HCT116 (cell line): ENCODE measurements around the gene FMN1. TPM values are rescaled to one million over a fixed set of nuclear protein-coding genes. Genes with fewer than 3 reads are reported as not detected.

Experiments
- ATAC-seq: fragments of 200-7000 bp; cut with Tn5 transposase; 2 replicates; pipeline ENCODE4 v1.9.1; 2020; ENCODE audit warnings: mild to moderate bottlenecking, moderate library complexity
- BruUV-seq: library from RNA; stranded (reverse); fragments of 400-500 nt; replicated peaks from 2 replicates; lab custom pipeline; 2021; lab: Mats Ljungman, UMichigan
- CTCF ChIA-PET: fragments of 300-600 bp; sonication (Branson Sonifier 250); formaldehyde crosslinking; loops from one replicate; lab custom pipeline; 2021; ENCODE audit warnings: antibody characterized with exemption; lab: Charles Lee
- POLR2A ChIA-PET: fragments of 300-600, 350-600 bp; sonication (Branson Sonifier 250); formaldehyde crosslinking; loops from one replicate; lab custom pipeline; 2021; ENCODE audit warnings: antibody characterized with exemption; lab: Charles Lee
- RAD21 ChIA-PET, 2 experiments: fragments of 300-600 bp; sonication (Branson Sonifier 250); formaldehyde crosslinking; loops; one replicate each; lab custom pipeline; 2023; ENCODE audit warnings: low total read pairs in 2 of 2; ENCODE audit not compliant: uncharacterized antibody in 2 of 2, unreplicated experiment in 2 of 2, low non-redundant PET in 1 of 2; lab: Charles Lee
- DNase-seq: peaks from one replicate; pipeline ENCODE4 v3.0.0-alpha.2; 2010; ENCODE audit warnings: low read depth, low spot score
- H2AFZ ChIP-seq: fragments of 200-600 bp; shearing (Covaris generic), sonication (generic); 2 replicates; pipeline ENCODE4 v1.6.1; 2017; ENCODE audit warnings: low read depth, mixed run types, mixed read lengths, antibody characterized with exemption, low read length; ENCODE audit not compliant: poor library complexity, severe bottlenecking
- H3K27ac ChIP-seq: 2 replicates; pipeline ENCODE4 v1.5.1; 2012; ENCODE audit warnings: low read depth, low read length
- H3K27me3 ChIP-seq: fragments of 200-600 bp; sonication (generic); 2 replicates; pipeline ENCODE4 v1.6.1; 2016; ENCODE audit warnings: mixed run types, low read length, mixed read lengths; ENCODE audit not compliant: insufficient read depth
- H3K36me3 ChIP-seq, 2 experiments: fragments of 200-500 bp in 1 of 2; fragments of 200-600 bp in 1 of 2; sonication (Bioruptor generic) in 1 of 2; sonication (generic) in 1 of 2; 2 replicates each; pipeline versions ENCODE4 v1.5.1 to v1.6.1; 2014 to 2016; ENCODE audit warnings: low read length in 2 of 2, inconsistent platforms in 1 of 2, mixed read lengths in 1 of 2, mixed run types in 1 of 2; ENCODE audit not compliant: insufficient read depth in 2 of 2, control insufficient read depth in 1 of 2
- H3K4me1 ChIP-seq, 2 experiments: fragments of 200-600 bp in 1 of 2; sonication (generic) in 1 of 2; 2 replicates each; pipeline versions ENCODE4 v1.5.1 to v1.6.1; 2012 to 2017; ENCODE audit warnings: low read length in 2 of 2, inconsistent platforms in 1 of 2, mild to moderate bottlenecking in 1 of 2, mixed read lengths in 1 of 2, mixed run types in 1 of 2, moderate library complexity in 1 of 2; ENCODE audit not compliant: insufficient read depth in 2 of 2, control insufficient read depth in 1 of 2
- H3K4me2 ChIP-seq: fragments of 200-600 bp; sonication (generic); 2 replicates; pipeline ENCODE4 v1.6.1; 2017; ENCODE audit warnings: mixed run types, low read length, mixed read lengths
- H3K4me3 ChIP-seq, 2 experiments: fragments of 200-600 bp in 1 of 2; sonication (generic) in 1 of 2; replicated peaks in 1 of 2; 2 replicates each; pipeline ENCODE4 v1.5.1; 2011 to 2016; ENCODE audit warnings: low read length in 2 of 2, control low read depth in 1 of 2, low read depth in 1 of 2, mild to moderate bottlenecking in 1 of 2, mixed read lengths in 1 of 2, mixed run types in 1 of 2
- H3K79me2 ChIP-seq: fragments of 200-600 bp; sonication (generic); 2 replicates; pipeline ENCODE4 v1.6.1; 2017; ENCODE audit warnings: mild to moderate bottlenecking, mixed run types, low read length, moderate library complexity, mixed read lengths; ENCODE audit not compliant: insufficient read depth
- H3K9ac ChIP-seq: fragments of 200-600 bp; sonication (generic); 2 replicates; pipeline ENCODE4 v1.6.1; 2016; ENCODE audit warnings: low read length, mixed read lengths
- H3K9me2 ChIP-seq: fragments of 200-600 bp; sonication (generic), shearing (Covaris generic); 2 replicates; pipeline ENCODE4 v1.6.1; 2017; ENCODE audit warnings: mixed run types, mild to moderate bottlenecking, moderate library complexity; ENCODE audit not compliant: insufficient read depth
- H3K9me3 ChIP-seq, 2 experiments: fragments of 200-500 bp in 1 of 2; fragments of 200-600 bp in 1 of 2; sonication (Bioruptor generic) in 1 of 2; sonication (generic) in 1 of 2; 2 replicates each; pipeline ENCODE4 v1.6.1; 2014 to 2017; ENCODE audit warnings: low read length in 2 of 2, mixed read lengths in 2 of 2, inconsistent platforms in 1 of 2, low read depth in 1 of 2, mild to moderate bottlenecking in 1 of 2, mixed run types in 1 of 2, moderate library complexity in 1 of 2; ENCODE audit not compliant: control insufficient read depth in 1 of 2, insufficient read depth in 1 of 2
- H4K20me1 ChIP-seq: fragments of 200-600 bp; sonication (generic), shearing (Covaris generic); 2 replicates; pipeline ENCODE4 v1.6.1; 2017; ENCODE audit warnings: mixed run types, mild to moderate bottlenecking, moderate library complexity; ENCODE audit not compliant: insufficient read depth
- EZH2 ChIP-seq: fragments of 200-600 bp; sonication (generic); IDR thresholded peaks from 2 replicates; pipeline ENCODE4 v1.6.1; 2017; ENCODE audit warnings: antibody characterized with exemption, mixed run types
- ZFX ChIP-seq: fragments of 450-650 bp; IDR thresholded peaks from 2 replicates; pipeline ENCODE4 v1.6.1; 2017
- intact Hi-C: fragments of 100-400 bp; cut with micrococcal nuclease; formaldehyde crosslinking; loops from 2 replicates; pipeline ENCODE4 v1.10.0; 2022
- total RNA-seq: library from RNA; stranded (reverse); gene quantifications from one replicate; pipeline ENCODE4 v1.2.1, GENCODE V29; 2021; ENCODE audit not compliant: unreplicated experiment
- TF ChIP-seq, protein P1 (sequence below): IDR thresholded peaks from 2 replicates; pipeline ENCODE4 v1.6.1; 2012

The FMN1 gene
- total RNA-seq, 1 experiment from 2014 or later, result 0.39 TPM

DNA sequence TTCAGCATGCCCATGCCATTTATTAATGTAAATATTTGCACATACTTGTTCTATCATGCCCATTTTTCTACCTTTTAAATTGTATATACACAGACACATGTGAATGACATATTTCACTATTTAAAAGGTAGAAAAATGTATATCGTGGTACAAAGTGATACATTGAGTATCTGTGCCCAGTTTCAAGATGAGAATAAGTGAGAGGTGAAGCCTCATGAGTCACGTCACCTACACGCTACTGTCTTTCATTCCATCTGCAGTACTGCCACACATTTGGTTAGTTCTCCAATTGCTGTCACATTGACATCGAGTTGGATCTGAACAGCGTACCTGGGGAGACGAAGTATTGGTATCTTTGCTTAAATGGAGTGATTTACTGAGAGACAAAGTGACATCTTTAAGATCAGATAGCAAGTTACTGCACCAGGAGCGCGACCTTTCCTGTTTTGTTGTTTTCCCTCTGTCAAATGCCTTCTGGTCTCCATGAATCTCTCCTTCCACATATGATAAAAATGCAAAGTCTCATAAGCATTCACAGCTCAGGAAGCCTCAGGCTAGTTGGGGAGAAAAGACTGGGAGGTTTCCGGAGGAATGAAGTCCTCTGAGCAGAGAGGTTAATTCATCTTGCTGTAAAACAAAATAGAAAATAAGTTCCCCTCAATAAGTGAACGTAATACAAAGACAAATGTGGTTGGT lies 464.7 kb downstream of the FMN1 start:
- BruUV-seq, result no TSS peak
- peak overlapping the region; percentile 70 for H2AFZ ChIP-seq
- intact Hi-C loops, result no loop called here

DNA sequence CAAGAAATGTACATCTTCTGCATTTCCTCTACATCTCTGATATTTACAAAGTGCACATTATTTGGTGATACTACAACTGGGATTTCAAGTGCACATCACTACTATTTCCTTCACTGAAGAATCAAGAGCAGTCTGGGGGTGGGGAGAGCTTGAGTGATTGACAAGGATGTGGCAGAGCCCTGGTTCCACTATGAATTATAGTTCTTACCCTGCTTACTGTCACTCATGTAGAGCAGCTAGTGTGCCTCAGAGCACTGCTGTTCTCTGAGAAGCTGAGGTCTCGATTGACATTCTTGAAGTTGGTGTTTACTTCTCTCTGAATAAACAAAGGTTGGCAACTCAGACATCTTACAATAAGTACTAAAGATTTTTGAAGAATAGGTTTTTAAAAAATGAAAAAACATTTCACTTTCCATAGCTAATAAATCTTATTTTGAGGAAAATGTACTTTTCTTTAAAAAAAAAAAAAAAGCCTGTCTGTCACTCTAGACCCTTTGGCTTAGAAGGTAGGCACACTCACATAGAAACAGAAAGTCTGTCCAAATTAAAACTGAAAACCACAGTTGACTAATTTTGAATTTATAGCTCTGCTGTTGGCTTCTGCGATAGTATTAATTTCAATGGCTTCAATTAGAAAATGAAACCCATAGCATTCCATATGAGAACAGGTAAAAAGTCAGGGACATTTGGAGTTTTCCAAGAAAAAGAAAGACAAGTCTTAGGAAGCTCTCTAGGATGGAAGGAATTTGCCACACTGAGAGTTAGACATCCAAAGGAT lies 471.2 kb downstream of the FMN1 start:
- Histone ChIP-seq H3K27ac (no peak overlapping the region), H3K9me3 (no peaks in the 10 kb centered on the region), H3K9ac (no peak overlapping the region), H3K79me2 (no peaks in the 10 kb centered on the region), H3K4me3 (no peak overlapping the region), H3K27me3 (no peaks in the 10 kb centered on the region), H3K4me2 (no peak overlapping the region), H3K9me2 (no peaks in the 10 kb centered on the region), H2AFZ (no peak overlapping the region), H4K20me1 (no peaks in the 10 kb centered on the region), H3K36me3 (no peaks in the 10 kb centered on the region), H3K4me1 (no peaks in the 10 kb centered on the region)
- no TSS peak for BruUV-seq
- intact Hi-C loops, result no loop called here
- no peak for ATAC-seq
- TF ChIP-seq EZH2 (no peak), ZFX (no peak)
- RAD21 ChIA-PET, result no interaction called here
- POLR2A ChIA-PET, result no interaction called here
- CTCF ChIA-PET, result no interaction called here
- DNase-seq, result no peak

More for the DNA sequence above, 464.7 kb downstream of the FMN1 start:
- Histone ChIP-seq H3K36me3 (no peaks in the 10 kb centered on the region), H3K79me2 (no peaks in the 10 kb centered on the region), H3K9me3 (no peaks in the 10 kb centered on the region), H3K4me3 (no peak overlapping the region), H3K27ac (no peak overlapping the region), H3K4me2 (peak overlapping the region; percentile 63), H3K9me2 (no peaks in the 10 kb centered on the region), H4K20me1 (no peaks in the 10 kb centered on the region), H3K9ac (0 out of 2 replicates have a peak overlapping the region, but pooled peaks have one; percentile 1), H3K27me3 (no peaks in the 10 kb centered on the region), H3K4me1 (peaks cover 12 to 18% of the 10 kb centered on the region in 2 experiments; a peak in 3 of 4 replicates)
- DNase-seq (no peak), ATAC-seq (no peak)
- ChIA-PET CTCF (no interaction called here), RAD21 (no interaction called here), POLR2A (no interaction called here)
- TF ChIP-seq, protein P1, sequence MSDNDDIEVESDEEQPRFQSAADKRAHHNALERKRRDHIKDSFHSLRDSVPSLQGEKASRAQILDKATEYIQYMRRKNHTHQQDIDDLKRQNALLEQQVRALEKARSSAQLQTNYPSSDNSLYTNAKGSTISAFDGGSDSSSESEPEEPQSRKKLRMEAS, result no peak
